ENCODE results near the gene OR4K1. TPM values are rescaled to one million over a fixed set of nuclear protein-coding genes. Genes with fewer than 3 reads are reported as not detected.
"Not testable (repeated sequence)": the region's sequence is repeated elsewhere in the genome, so short reads cannot be mapped to it uniquely, and the experiment has no call there.

Gene OR4K1
- not detected for polyA plus RNA-seq (ENCODE audit: insufficient read length in 4 of 4)

GRCh38 chr14:19930617-19931016 lies at the start of gene OR4K1:
Gene OR4K1, plus strand, starts transcription at chr14:19930917. Its CDS starts 4,750 bp downstream, at chr14:19935667.
- no peak for DNase-seq (ENCODE audit: low read depth in 4 of 4, low spot score in 3 of 4)

- DNase-seq (ENCODE audit: low read depth in 4 of 4, low spot score in 3 of 4) = no peak
These were observed 35.4 kb upstream of the OR4K1 start for GRCh38 chr14:19895282-19895681.

- no peak for DNase-seq (ENCODE audit: low read depth in 4 of 4, low spot score in 3 of 4)
These were observed 29.7 kb upstream of the OR4K1 start for GRCh38 chr14:19900999-19901398.

- no peak for DNase-seq (ENCODE audit: low read depth in 4 of 4, low spot score in 3 of 4)
These were observed 28.3 kb upstream of the OR4K1 start for GRCh38 chr14:19902409-19902808.

GRCh38 chr14:19906665-19907064 lies 24.1 kb upstream of the OR4K1 start:
- no peak for DNase-seq (ENCODE audit: low read depth in 4 of 4, low spot score in 3 of 4)

- no peak for DNase-seq (ENCODE audit: low read depth in 4 of 4, low spot score in 3 of 4)
These were observed 19.6 kb upstream of the OR4K1 start for GRCh38 chr14:19911114-19911513.

GRCh38 chr14:19917243-19917642 lies 13.5 kb upstream of the OR4K1 start:
- DNase-seq (ENCODE audit: low read depth in 4 of 4, low spot score in 3 of 4) = no peak

- no peak for DNase-seq (ENCODE audit: low read depth in 4 of 4, low spot score in 3 of 4)
These were observed 12.7 kb upstream of the OR4K1 start for GRCh38 chr14:19917955-19918518.

GRCh38 chr14:19918553-19919264 lies 12.0 kb upstream of the OR4K1 start:
- no peak for DNase-seq (ENCODE audit: low read depth in 4 of 4, low spot score in 3 of 4)

- no peak for DNase-seq (ENCODE audit: low read depth in 4 of 4, low spot score in 3 of 4)
These were observed 10.6 kb upstream of the OR4K1 start, which contains the start of gene OR4K5 for GRCh38 chr14:19920021-19920657. Gene OR4K5, plus strand, starts transcription at chr14:19920607. Its CDS starts 0 bp downstream, at chr14:19920607.

GRCh38 chr14:19941668-19942067 lies 11.0 kb downstream of the OR4K1 start:
- no peak for DNase-seq (ENCODE audit: low read depth in 4 of 4, low spot score in 3 of 4)

- no peak for DNase-seq (ENCODE audit: low read depth in 4 of 4, low spot score in 3 of 4)
These were observed 16.8 kb downstream of the OR4K1 start for GRCh38 chr14:19947413-19948090.

GRCh38 chr14:19949218-19949617 lies 18.5 kb downstream of the OR4K1 start:
- no peak for DNase-seq (ENCODE audit: low read depth in 4 of 4, low spot score in 3 of 4)

GRCh38 chr14:19969735-19970134 lies 39.0 kb downstream of the OR4K1 start:
- not testable (repeated sequence) for DNase-seq (ENCODE audit: low read depth in 4 of 4, low spot score in 3 of 4)

- DNase-seq (ENCODE audit: low read depth in 4 of 4, low spot score in 3 of 4) = no peak
These were observed 44.1 kb downstream of the OR4K1 start for GRCh38 chr14:19974844-19975243.

- DNase-seq (ENCODE audit: low read depth in 4 of 4, low spot score in 3 of 4) = no peak
These were observed 44.6 kb downstream of the OR4K1 start, which contains the start of gene OR4K15 for GRCh38 chr14:19975291-19975690. Gene OR4K15, plus strand, starts transcription at chr14:19975591. Its CDS starts 0 bp downstream, at chr14:19975591.

Other genes with a start within 250 kb of the OR4K1 start
- gene OR11H2, start 217.0 kb upstream of the OR4K1 start, polyA plus RNA-seq (ENCODE audit: insufficient read length in 4 of 4) = not detected
- not detected for gene OR4Q3, start 187.3 kb upstream of the OR4K1 start, polyA plus RNA-seq (ENCODE audit: insufficient read length in 4 of 4)
- not detected for gene OR4M1, start 157.4 kb upstream of the OR4K1 start, polyA plus RNA-seq (ENCODE audit: insufficient read length in 4 of 4)
- not detected for gene OR4N2, start 127.1 kb upstream of the OR4K1 start, polyA plus RNA-seq (ENCODE audit: insufficient read length in 4 of 4)
- gene OR4K2, start 55.8 kb upstream of the OR4K1 start, polyA plus RNA-seq (ENCODE audit: insufficient read length in 4 of 4) = under 1 TPM in 1 of 4 donors, not detected in 3; 0.01 TPM
- not detected for gene OR4K5, start 10.3 kb upstream of the OR4K1 start, polyA plus RNA-seq (ENCODE audit: insufficient read length in 4 of 4)
- gene OR4K15, start 44.7 kb downstream of the OR4K1 start, polyA plus RNA-seq (ENCODE audit: insufficient read length in 4 of 4) = not detected
- not detected for gene OR4Q2, start 71.2 kb downstream of the OR4K1 start, polyA plus RNA-seq (ENCODE audit: insufficient read length in 4 of 4)
- not detected for gene OR4K14, start 88.4 kb downstream of the OR4K1 start, polyA plus RNA-seq (ENCODE audit: insufficient read length in 4 of 4)
- gene OR4K13, start 105.1 kb downstream of the OR4K1 start, polyA plus RNA-seq (ENCODE audit: insufficient read length in 4 of 4) = under 1 TPM in 1 of 4 donors, not detected in 3; 0.01 TPM
- gene OR4L1, start 129.1 kb downstream of the OR4K1 start, polyA plus RNA-seq (ENCODE audit: insufficient read length in 4 of 4) = not detected
- gene OR4K17, start 179.8 kb downstream of the OR4K1 start, polyA plus RNA-seq (ENCODE audit: insufficient read length in 4 of 4) = under 1 TPM in 3 of 4 donors, not detected in 1; 0.03 to 0.04 (median 0.04) TPM
- not detected for gene OR4N5, start 207.9 kb downstream of the OR4K1 start, polyA plus RNA-seq (ENCODE audit: insufficient read length in 4 of 4)

All from right renal pelvis (tissue), 4 donors.